AG04450 (cell line): Measurements from ENCODE around the gene EXT2. TPM values are rescaled to one million over a fixed set of nuclear protein-coding genes. Genes with fewer than 3 reads are reported as not detected.

Experiments
- CTCF ChIA-PET: fragments of 300-600, 350-600 bp; formaldehyde crosslinking; extraction: SDS; loops from one replicate; lab custom pipeline; 2022; ENCODE audit warnings: antibody characterized with exemption, inconsistent platforms; lab: Charles Lee
- POLR2A ChIA-PET: fragments of 350-600 bp; formaldehyde crosslinking; extraction: SDS; loops from one replicate; lab custom pipeline; 2021; ENCODE audit warnings: antibody characterized with exemption, inconsistent platforms; lab: Yijun Ruan, JAX
- DNase-seq: peaks from one replicate; pipeline ENCODE4 v3.0.0-alpha.2; 2011; ENCODE audit warnings: low read depth, low spot score
- H3K27ac ChIP-seq: one replicate; pipeline ENCODE4 v1.5.1; 2012; ENCODE audit warnings: low read depth, low read length, control low read depth
- H3K27me3 ChIP-seq: one replicate; pipeline ENCODE4 v1.6.0; 2012; ENCODE audit warnings: low read length; ENCODE audit not compliant: control insufficient read depth, insufficient read depth
- H3K4me3 ChIP-seq: 2 replicates; pipeline ENCODE4 v1.5.1; 2011; ENCODE audit warnings: mild to moderate bottlenecking, low read depth, low read length, control low read depth
- H3K9me3 ChIP-seq: 2 replicates; pipeline ENCODE4 v1.5.1; 2012; ENCODE audit warnings: low read length; ENCODE audit not compliant: control insufficient read depth, insufficient read depth
- polyA plus RNA-seq: library from polyadenylated mRNA; depleted of rRNA; stranded (reverse); fragments of >200 nt; gene quantifications from 2 replicates; pipeline ENCODE4 v1.2.3, GENCODE V29; 2011
- TF ChIP-seq, protein P1 (sequence below): IDR thresholded peaks from 2 replicates; pipeline ENCODE4 v1.5.1; 2011; ENCODE audit warnings: low read depth, low read length, control low read depth, inconsistent platforms

The EXT2 gene
- polyA plus RNA-seq, 1 experiment, result 138 TPM

DNA sequence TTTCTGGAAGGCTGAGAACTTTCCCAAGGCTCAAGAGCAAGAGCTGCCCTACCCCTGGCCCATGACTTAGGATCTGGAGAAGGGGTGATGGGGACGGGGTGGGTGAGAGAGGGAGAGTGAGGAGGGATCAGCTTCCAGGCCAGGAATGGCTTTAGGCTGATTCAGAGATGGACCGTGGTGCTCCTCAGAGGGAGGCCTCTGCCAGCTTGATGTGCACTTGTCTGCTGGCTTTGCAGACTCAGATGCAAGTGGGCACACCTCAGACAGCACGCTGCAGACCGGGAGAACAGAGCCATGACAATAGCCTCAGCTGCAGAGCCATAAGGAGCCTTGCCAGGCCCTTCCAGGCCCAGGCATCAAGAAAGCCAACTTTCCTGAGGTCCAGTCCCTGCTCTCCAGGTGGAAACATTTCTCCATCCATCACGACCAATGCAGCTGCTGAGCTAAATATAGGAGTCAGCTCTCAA, 173.2 kb downstream of the EXT2 start:
- DNase-seq, result no peak
- Histone ChIP-seq H3K27ac (no peak overlapping the region), H3K4me3 (no peak overlapping the region), H3K27me3 (no peaks in the 10 kb centered on the region), H3K9me3 (no peaks in the 10 kb centered on the region; the same call in 1 of the 2 replicates)
- TF ChIP-seq, protein P1, sequence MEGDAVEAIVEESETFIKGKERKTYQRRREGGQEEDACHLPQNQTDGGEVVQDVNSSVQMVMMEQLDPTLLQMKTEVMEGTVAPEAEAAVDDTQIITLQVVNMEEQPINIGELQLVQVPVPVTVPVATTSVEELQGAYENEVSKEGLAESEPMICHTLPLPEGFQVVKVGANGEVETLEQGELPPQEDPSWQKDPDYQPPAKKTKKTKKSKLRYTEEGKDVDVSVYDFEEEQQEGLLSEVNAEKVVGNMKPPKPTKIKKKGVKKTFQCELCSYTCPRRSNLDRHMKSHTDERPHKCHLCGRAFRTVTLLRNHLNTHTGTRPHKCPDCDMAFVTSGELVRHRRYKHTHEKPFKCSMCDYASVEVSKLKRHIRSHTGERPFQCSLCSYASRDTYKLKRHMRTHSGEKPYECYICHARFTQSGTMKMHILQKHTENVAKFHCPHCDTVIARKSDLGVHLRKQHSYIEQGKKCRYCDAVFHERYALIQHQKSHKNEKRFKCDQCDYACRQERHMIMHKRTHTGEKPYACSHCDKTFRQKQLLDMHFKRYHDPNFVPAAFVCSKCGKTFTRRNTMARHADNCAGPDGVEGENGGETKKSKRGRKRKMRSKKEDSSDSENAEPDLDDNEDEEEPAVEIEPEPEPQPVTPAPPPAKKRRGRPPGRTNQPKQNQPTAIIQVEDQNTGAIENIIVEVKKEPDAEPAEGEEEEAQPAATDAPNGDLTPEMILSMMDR, result no peak
- ChIA-PET POLR2A (interaction anchor here (1.3 kb wide), 1 partner anchor 24 kb away, joined by 4 read pairs; no protein-coding TSS in a partner anchor), CTCF (no interaction called here)

DNA sequence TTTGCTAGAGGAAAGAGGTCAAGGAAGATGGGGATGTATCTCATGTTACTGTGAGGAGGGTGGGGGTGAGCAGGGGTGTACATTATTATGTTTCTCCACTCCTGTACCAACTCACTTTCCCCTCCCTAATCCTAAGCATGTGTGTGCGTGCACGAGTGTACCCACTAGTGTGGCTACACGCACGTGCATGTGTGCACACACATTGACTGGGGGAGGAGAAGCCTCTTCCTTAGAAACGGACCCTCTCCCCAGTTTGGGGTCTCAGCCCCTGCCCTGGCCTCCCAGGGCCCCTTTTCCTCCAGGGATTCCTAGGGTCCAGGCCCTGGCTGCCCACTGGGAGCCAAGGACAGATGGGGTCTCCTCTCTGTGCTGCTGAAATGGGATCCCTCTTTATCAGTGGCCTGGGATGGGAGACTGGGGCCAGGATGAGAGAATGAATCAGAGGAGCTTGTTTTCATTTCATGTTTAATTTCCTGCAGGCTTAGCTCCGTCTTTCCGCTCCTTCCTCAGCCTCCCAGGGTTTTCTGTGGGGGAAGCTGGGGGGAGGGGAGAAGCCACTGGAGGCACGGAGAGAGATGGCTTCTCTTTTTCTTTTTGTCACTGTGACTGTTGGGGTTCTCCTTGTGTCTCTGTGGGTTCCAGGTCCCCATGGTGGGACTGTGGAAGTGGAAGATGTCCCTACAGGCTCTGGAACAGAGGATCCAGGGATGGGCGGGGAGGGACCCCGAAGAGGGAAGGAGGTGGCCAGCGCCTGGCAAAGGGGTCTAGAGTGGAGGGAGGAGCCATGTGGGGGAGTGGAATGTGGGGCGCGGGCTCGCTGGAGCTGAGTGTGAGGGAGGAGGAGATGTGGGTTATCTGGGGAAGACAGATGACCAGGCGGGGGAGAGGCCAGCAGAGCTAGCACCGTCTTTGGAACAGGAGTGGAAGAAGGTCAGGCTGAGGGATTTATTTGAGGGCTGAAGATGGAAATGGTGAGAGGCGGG, 174.2 kb downstream of the EXT2 start:
- Histone ChIP-seq H3K27ac (peak overlapping the region; percentile 43), H3K4me3 (no peak overlapping the region), H3K9me3 (no peaks in the 10 kb centered on the region; the same call in 1 of the 2 replicates), H3K27me3 (no peaks in the 10 kb centered on the region)
- TF ChIP-seq, protein P1, result no peak
- ChIA-PET CTCF (interaction anchor here (0.9 kb wide), 1 partner anchor 347 kb away, joined by 3 read pairs; no protein-coding TSS in a partner anchor), POLR2A (interaction anchor here (0.7 to 1.3 kb wide), 2 partner anchors 25 to 270 kb away, joined by 4 to 6 read pairs; no protein-coding TSS in a partner anchor)
- DNase-seq, result no peak

DNA sequence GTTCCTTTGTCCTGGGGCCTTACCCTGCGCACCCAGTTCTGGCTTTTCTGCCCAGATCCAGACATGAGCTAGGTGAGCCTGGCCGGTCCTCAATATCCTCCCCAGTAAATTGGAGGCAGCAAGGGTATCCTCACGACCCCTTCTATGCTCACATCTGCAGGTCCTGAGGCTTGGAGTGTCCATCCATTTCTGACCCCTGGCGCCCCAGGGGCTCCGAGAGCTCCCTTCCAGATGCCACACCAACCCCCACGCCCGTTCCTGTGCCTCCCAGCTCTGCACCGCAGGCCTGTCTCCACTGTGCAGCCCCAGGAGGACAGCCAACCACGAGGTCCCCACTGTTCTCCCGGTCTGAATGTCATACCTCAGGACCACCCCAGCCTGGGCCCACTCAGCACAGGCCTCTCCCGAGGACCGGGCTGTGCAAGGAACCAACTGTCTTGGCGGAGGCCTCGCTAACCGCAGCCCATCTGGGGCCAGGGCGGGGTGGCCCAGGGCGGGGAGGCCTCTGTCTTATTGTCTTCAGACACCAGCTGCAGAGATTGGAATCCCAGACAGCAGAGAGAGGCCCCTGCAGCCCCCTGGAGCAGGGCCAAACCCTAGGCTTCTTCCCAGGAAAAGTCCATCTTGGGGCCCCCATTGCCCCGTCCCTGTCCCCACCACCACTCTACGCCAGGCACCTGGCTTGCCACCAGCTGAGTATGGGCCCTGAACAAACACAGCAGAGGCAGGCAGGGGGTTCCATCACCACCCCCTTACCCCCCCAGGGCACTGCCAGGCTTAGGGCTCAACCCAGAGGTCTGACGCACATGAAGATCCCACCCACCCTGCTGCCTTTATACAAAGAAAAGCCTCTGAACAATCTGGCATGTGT, 175.2 kb downstream of the EXT2 start:
- TF ChIP-seq, protein P1, result no peak
- H3K9me3 ChIP-seq, result 0 out of 2 replicates have a peak, but pooled peaks cover 3% of the 10 kb centered on the region
- H3K27me3 ChIP-seq, result no peaks in the 10 kb centered on the region
- POLR2A ChIA-PET, result no interaction called here
- H3K27ac ChIP-seq, result no peak overlapping the region
- CTCF ChIA-PET, result interaction anchor here (0.7 to 0.9 kb wide), 2 partner anchors 177 to 346 kb away, joined by 3 read pairs; no protein-coding TSS in a partner anchor
- no peak overlapping the region for H3K4me3 ChIP-seq
- no peak for DNase-seq

DNA sequence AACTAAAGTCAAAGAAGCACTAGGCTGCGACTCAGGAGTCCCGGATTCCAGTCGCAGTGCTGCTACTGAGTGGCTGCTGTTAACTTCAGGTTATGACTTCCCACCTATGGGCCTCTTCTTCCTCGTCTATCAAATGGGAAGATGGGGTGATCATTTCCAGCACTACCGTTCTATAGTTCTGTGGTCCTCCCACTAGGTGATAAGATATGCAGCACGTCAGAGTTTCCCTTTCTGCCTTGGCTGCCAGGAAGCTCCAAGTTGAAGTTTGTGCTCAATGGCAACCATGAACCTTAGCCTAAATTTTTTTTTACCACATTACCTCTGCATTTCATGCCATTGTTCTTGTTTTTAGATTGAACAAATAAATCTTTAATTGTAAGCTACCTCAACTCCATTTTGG, 175.8 kb downstream of the EXT2 start:
- TF ChIP-seq, protein P1, result no peak
- no peak for DNase-seq
- ChIA-PET POLR2A (no interaction called here), CTCF (no interaction called here)
- no peak overlapping the region for H3K27ac ChIP-seq
- no peak overlapping the region for H3K4me3 ChIP-seq
- 0 out of 2 replicates have a peak, but pooled peaks cover 3% of the 10 kb centered on the region for H3K9me3 ChIP-seq
- no peaks in the 10 kb centered on the region for H3K27me3 ChIP-seq
